Activated CD8-positive, alpha-beta memory T cell treated with anti-CD3 and anti-CD28 coated beads, Interleukin-2, amount 50 U/mL, for 4 hours (primary cell): Measurements from ENCODE around the gene FRMPD2.
"Not testable (repeated sequence)": the region's sequence is repeated elsewhere in the genome, so short reads cannot be mapped to it uniquely, and the experiment has no call there.

Experiments used
- DNase-seq: peaks from one replicate; pipeline ENCODE4 v3.0.0-alpha.2; 2020

Gene FRMPD2

DNA sequence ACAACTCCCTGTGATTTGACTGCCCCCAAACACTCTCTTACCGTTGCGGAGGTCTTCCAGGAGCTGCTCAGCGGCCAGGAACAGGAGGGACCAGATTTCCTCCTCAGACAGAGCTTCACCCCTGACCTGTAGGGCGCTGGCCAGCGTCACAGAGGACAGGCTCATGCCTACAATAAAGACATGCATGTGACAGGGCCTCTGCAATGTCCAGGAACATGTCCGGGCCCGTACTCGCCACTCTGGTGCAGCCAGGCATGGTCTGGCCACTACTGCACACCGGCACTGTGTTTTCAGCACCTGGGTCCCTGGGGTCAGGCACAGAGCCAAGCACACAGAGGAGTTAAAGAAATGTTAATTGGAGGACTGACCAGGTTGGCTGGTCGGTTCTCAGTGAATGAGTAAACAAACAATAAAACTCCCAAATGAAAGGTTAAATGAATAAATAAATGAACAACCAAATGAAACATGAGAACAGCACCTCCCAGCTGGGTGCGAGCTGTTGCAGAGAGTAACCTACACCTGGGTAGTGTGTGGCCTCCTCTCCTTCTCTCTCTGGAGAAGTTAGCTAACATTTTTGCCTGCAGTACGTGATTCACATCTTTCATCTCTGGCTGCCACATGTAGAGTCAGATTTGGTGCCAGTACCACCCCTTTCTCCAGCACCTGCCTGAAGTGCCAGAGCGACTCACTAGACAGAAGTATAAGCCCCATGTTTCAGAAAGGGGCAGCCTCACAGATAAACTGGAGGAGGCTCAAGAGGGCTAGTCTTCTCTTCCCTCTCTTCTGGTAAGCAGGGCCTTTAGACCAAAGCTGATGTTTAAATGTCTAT lies 22.8 kb downstream of the FRMPD2 start:
- DNase-seq, result no peak

GRCh38 chr10:48251152-48251524 lies 23.4 kb downstream of the FRMPD2 start:
- no peak for DNase-seq

DNA sequence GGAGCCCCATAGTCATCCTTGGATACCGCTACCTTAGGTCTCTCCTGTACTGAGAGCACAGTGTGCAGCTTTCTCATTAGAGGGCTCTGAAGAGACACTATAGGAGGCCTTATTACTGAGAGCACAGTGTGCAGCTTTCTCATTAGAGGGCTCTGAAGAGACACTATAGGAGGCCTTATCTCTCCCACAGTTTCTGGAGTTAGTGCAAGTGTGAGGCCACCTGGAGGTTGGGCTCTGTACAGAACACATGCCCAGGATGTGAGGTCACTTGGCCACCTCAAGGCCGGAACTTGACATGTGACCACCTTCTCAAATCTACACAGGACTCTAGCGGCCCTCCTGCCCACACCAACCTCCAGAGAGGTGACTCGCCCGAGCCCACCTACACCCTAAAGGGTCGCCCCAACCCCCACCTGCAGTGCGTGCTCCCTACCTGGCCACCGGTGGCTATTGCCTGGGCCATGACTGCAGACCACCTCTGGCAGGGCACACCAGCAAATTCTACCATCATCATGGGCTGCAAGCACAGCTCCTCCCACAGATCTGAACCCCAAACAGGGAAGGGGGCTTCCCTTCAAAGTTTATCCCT lies 24.6 kb downstream of the FRMPD2 start:
- DNase-seq, result no peak

DNA sequence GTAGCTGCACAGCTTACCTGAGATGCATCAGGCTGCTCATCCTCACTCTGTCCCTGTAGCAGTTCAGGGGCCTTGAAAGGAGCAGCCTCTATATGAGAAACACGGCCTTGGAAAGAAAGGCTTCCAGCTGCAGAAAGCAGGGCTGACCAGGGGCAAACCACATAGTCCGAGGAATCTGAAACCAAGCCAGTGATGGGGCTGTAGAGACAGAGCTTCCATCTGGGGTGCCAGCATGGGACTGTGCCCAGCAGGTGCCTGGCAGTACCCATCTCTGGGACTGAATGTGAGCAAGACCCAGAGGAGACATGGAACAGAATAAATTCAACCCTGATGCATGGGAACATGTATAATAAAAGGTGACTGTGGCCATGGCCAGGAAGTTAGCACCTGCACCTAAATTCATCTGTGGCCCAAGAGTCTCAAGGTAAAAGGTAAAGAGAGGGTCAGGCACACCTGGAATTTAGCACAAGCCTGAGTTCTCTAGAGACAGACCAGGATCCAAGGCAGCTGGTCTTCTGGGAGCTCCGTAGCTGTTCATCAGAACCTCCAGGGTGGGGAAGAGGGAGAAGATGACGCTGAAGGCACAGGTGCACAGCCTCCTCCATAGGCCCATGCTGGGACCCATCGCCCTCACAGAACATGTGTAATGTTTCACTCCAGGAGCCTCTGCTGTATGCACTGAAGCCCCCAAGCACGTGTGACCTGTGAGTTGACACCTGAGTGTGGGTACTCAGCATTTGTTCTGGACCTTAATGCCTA lies 25.3 kb downstream of the FRMPD2 start:
- DNase-seq, result no peak

DNA sequence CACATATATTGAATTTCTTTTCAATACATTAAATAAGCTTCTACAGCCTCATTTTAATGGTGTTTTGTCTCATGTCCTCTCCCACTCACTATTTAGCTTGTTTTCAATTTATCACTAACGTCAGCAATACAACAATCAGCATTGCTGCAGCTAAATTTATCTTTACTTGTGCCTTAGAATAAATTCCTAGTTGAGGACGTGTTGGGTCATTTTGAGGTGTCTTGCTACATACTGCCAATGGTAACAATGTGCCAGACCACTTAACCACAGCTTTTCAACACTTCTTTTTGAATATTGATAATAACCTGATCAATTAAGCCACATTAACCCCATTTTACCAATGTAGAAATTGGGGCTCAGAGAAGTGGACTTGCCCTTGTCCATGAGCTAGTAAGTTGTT lies 26.0 kb downstream of the FRMPD2 start:
- DNase-seq, result no peak

DNA sequence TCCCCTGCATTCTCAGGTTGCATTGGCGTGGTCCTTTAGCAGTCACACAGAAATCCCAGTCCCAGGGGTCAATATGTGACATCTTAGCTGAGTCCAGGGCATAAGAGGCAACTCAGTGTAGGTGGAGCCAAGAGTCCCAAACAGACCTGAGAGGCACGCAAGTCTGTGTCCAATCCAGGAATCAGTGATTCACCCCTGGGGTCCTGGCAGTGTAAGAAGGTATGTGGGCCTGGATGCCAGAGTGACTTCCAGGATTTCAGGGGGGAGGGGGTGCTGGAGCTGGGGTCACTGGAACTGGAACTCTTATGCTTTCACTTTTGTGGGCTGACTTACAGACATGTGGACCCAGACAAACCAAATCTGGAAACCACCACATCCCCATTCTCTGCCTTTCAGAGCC lies 26.8 kb downstream of the FRMPD2 start:
- no peak for DNase-seq

DNA sequence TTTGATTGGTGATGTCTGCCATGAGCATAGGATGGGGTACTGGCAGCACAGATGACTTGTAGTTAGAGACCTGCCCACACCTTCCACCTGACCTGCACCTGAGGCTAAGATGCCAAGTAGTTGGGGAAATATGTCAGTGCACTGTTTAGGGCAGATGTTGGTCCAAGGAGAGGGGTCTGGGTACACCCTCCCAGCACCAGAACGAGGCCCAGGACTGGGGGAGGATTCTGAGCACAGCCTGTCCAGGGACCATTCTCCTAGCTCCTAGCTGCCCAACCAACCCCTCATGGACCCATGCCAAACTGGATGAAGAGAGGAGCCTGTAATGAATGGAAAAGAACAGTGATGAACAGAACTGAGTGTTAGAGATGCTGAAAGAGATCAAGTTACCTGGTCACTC lies 28.0 kb downstream of the FRMPD2 start:
- no peak for DNase-seq

GRCh38 chr10:48245977-48246376 lies 28.5 kb downstream of the FRMPD2 start:
- no peak for DNase-seq

DNA sequence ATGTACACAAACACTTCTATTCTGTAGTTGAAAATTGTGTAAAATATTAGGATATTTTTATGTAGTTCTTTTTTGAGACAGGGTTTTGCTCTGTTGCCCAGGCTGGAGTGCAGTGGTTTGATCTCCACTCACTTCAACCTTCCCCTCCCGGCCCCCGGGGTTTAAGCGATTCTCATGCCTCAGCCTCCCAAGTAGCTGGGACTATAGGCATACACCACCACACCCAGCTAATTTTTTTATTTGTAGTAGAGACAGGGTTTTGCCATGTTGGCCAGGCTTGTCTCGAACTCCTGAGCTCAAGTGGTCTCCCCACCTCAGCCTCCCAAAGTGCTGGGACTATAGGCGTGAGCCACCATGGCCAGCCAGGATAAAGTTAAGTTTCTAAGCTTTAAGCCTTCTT lies 30.6 kb downstream of the FRMPD2 start:
- not testable (repeated sequence) for DNase-seq

DNA sequence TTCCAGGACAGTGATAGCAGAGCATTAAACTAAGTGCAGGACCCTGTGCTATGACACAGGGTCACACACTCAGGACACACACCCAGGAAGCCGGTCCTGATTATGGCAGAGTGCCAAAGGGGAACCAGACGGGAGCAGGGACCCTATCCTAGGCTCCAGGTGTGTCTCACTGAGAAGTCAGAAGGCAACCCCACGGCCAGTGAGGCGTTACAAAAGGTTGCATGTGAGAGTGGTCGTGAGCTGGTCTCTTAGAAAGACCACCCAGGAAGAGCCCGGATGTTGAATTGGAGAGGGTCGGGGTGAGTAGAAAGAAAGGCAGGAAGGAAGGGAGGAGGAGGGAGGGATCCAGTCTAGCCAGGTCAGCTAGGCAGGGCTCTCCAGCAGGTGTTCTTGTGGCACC lies 31.0 kb downstream of the FRMPD2 start:
- DNase-seq, result no peak

GRCh38 chr10:48242171-48242904 lies 32.2 kb downstream of the FRMPD2 start:
- DNase-seq, result no peak

GRCh38 chr10:48241332-48241731 lies 33.2 kb downstream of the FRMPD2 start:
- DNase-seq, result no peak

DNA sequence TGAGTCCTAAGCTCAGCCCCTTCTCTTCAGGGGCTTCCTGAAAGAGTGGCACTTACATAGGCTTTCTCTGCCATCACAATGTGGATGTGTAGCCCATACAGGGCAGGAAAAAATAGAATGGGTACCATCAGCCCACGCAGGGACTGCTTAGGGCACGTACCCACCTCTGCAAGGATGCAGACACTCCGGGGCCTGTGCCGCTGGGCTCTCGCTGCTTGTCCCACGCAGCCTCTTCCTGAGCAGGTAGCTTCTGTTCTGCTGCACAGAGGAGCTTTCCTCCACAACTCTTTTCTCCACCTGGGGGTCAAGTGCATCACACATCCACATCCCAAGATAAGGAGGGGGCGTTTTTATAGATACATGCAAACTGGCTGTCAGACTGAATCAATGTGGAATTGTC lies 34.3 kb downstream of the FRMPD2 start:
- DNase-seq, result no peak

- no peak for DNase-seq
Observed at GRCh38 chr10:48239618-48240017, 34.9 kb downstream of the FRMPD2 start.

DNA sequence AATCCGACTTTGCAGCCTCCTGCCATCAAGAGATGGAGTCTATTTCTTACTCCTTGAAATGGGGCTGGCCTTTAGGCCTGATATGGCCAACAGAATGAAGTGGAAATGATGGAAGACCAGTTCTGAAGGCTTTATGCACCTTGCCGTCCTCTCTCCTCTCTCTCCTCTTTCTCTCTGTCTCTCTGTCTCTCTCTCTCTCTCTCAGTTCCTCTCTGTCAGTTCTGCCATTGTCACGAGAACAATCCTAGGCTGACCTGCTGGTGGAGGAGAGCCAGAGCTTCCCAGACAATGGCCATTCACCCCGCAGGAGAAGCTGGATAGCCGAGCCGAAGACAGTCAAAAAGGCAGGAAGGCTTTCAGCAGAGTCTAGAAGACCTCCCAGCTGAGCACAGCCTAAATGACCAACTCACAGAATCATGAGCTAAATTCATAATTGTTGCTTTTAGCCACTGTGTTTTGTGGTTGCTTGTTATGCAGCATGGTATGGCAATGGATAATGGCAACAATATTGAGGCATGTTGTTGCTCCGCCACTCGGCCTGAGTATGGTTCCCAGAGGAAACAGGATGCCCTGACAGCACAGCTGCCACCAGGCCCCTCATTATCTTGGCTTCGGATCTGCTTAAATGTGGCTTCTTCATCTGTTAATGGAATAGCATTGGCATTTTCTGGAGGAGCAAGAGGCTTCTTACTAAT lies 35.5 kb downstream of the FRMPD2 start:
- DNase-seq, result no peak

GRCh38 chr10:48237259-48238250 lies 36.9 kb downstream of the FRMPD2 start:
- no peak for DNase-seq

- DNase-seq, result no peak
Observed at GRCh38 chr10:48236199-48236621, 38.3 kb downstream of the FRMPD2 start.

DNA sequence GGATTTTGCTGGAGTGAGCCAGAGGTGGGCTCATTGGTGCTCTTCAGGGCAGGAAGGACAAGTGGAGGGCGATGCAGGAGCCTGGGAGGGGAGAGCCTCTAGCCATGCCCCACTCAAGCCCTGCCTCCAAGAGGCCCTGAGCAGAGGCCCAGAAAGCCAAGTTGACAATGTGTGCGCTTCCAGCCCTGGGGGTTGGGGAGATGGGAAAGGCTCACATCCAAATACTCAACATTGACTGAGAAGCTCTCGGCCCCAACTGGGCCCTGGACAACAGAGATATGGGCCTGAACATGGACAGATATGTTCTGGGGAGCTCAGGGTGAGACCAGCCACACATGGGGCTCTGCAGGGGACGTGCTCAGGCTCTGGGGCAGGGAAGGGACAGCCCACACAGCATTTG lies 39.0 kb downstream of the FRMPD2 start:
- DNase-seq, result no peak

- DNase-seq, result no peak
Observed at GRCh38 chr10:48234787-48235186, 39.7 kb downstream of the FRMPD2 start.

DNA sequence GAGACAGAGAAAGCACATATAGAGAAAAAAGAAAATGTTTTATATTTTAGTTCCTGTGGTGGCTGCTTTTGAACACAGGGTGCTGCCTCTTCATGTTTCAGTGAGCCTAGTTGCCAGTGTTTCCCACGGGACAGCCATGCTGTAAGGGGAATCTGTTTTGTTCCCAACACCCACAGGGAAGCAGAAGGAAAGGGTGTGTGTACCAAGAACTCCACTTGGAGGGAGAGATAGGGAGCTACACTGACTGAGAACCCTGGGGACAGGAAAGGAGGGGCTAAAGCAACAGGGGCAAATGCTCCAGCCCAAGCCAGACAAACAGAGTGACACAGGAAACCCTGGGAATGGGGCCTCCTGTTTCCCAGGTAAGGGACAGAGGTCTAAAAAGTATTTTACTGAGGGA lies 40.2 kb downstream of the FRMPD2 start:
- no peak for DNase-seq

GRCh38 chr10:48233559-48234005 lies 40.9 kb downstream of the FRMPD2 start:
- no peak for DNase-seq
